Measurements from ENCODE around the gene PUS7L.

GRCh38 chr12:43761500-43761899 is 2.9 kb upstream of the PUS7L start:
- TF ChIP-seq POLR2A (IDR thresholded peaks at IDR 0.05), result no peak
- TF ChIP-seq, protein P1, sequence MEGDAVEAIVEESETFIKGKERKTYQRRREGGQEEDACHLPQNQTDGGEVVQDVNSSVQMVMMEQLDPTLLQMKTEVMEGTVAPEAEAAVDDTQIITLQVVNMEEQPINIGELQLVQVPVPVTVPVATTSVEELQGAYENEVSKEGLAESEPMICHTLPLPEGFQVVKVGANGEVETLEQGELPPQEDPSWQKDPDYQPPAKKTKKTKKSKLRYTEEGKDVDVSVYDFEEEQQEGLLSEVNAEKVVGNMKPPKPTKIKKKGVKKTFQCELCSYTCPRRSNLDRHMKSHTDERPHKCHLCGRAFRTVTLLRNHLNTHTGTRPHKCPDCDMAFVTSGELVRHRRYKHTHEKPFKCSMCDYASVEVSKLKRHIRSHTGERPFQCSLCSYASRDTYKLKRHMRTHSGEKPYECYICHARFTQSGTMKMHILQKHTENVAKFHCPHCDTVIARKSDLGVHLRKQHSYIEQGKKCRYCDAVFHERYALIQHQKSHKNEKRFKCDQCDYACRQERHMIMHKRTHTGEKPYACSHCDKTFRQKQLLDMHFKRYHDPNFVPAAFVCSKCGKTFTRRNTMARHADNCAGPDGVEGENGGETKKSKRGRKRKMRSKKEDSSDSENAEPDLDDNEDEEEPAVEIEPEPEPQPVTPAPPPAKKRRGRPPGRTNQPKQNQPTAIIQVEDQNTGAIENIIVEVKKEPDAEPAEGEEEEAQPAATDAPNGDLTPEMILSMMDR (IDR thresholded peaks at IDR 0.05), result no peak
